Measurements from ENCODE around the gene ANXA2R. TPM values are rescaled to one million over a fixed set of nuclear protein-coding genes. Genes with fewer than 3 reads are reported as not detected.

Gene ANXA2R
- total RNA-seq, 1 experiment from 2014 or later, result 0.20 TPM

GRCh38 chr5:43051684-43052083 is 11.6 kb upstream of the ANXA2R start:
- Mint-ChIP-seq H3K9me3 (peaks cover 0 to 3% of the 10 kb centered on the region in 2 experiments; a peak in 2 of 5 replicates), H3K4me3 (no peak overlapping the region), H3K4me1 (peaks cover 10 to 13% of the 10 kb centered on the region in 2 experiments), H3K27me3 (ENCODE audit: low read depth) (peaks cover 28% of the 10 kb centered on the region), H3K36me3 (ENCODE audit: insufficient read depth in 1 of 3, low read depth in 3 of 3) (no peaks in the 10 kb centered on the region; a peak in 1 of 7 replicates), H3K27ac (no peak overlapping the region)
- Histone ChIP-seq H2BK12ac (ENCODE audit: insufficient read length, low read depth, low read length) (no peak overlapping the region), H3K4me2 (ENCODE audit: insufficient read depth, insufficient read length, low read length) (no peak overlapping the region), H4K8ac (replicated peaks; ENCODE audit: insufficient read length, low read depth, low read length) (no peak overlapping the region), H2BK5ac (ENCODE audit: insufficient read length, low read length) (no peak overlapping the region), H4K5ac (ENCODE audit: insufficient read length, low read depth, low read length) (no peak overlapping the region), H3K79me1 (ENCODE audit: insufficient read depth, low read depth, low read length, poor library complexity, severe bottlenecking) (no peaks in the 10 kb centered on the region), H3K4me1 (ENCODE audit: insufficient read depth, low read length) (no peaks in the 10 kb centered on the region), H3K23me2 (ENCODE audit: insufficient read length, low read depth, low read length, poor library complexity, severe bottlenecking) (no peaks in the 10 kb centered on the region), H3T11ph (ENCODE audit: low read length) (no peak overlapping the region), H3K27me3 (ENCODE audit: insufficient read depth, low read length) (peaks cover 2% of the 10 kb centered on the region; the same call in 1 of the 2 replicates), H2BK15ac (ENCODE audit: low read depth, low read length) (no peak overlapping the region), H2BK20ac (ENCODE audit: low read depth, low read length, poor library complexity, severe bottlenecking) (no peak overlapping the region), H3K23ac (ENCODE audit: insufficient read length, low read depth, low read length) (no peak overlapping the region), H3K27ac (ENCODE audit: insufficient read length, low read depth, low read length) (no peak overlapping the region), H2BK120ac (ENCODE audit: low read depth, low read length, poor library complexity, severe bottlenecking) (no peak overlapping the region), H3K18ac (ENCODE audit: insufficient read length, low read depth, low read length) (no peak overlapping the region), H2AFZ (ENCODE audit: low read length) (no peak overlapping the region), H3K56ac (ENCODE audit: insufficient read length, low read depth, low read length) (no peak overlapping the region), H4K91ac (ENCODE audit: insufficient read length, low read depth, low read length) (no peak overlapping the region), H2AK5ac (ENCODE audit: insufficient read length, low read length) (no peak overlapping the region), H3K9me3 (ENCODE audit: control insufficient read depth, low read depth, low read length) (no peaks in the 10 kb centered on the region), H3K9ac (ENCODE audit: extremely low read depth, insufficient read length, low read length) (no peak overlapping the region), H3K14ac (ENCODE audit: insufficient read depth, low read length) (no peak overlapping the region), H3K4ac (ENCODE audit: low read depth, low read length) (no peak overlapping the region), H4K20me1 (ENCODE audit: control insufficient read depth, insufficient read depth, insufficient read length) (no peaks in the 10 kb centered on the region), H3K79me2 (ENCODE audit: insufficient read depth, low read length) (no peaks in the 10 kb centered on the region)
- DNase-seq, result no peak
- TF ChIP-seq CTCF (conservative IDR thresholded peaks at IDR 0.05), result no peak
- WGBS (ENCODE audit: extremely low coverage, insufficient read length, low lambda C conversion rate), result no CpG with 5 or more reads among the region's 2 CpGs

Data from H9 (cell line).